ENCODE data around the gene TEX101. TPM values are rescaled to one million over a fixed set of nuclear protein-coding genes. Genes with fewer than 3 reads are reported as not detected.

Gene TEX101
- total RNA-seq, 1 experiment from 2014 or later: not detected

DNA sequence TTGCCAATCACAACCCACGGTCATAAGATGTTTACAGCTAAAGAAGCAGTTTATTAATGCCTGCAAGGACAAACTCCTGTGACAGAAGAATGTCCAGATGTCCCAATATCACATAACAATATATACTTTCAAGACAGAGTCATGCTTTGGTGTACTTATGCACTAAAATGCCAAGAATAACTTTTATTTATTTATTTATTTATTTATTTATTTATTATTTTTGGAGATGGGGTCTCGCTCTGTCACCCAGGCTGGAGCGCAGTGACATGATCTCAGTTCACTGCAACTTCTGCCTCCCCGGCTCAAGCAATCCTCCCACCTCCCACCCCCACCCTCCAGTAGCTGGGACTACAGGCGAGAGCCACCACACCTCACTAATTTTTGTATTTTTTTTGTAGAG, 9.1 kb downstream of the TEX101 start:
- Histone ChIP-seq H3K4ac (ENCODE audit: low read depth, low read length) (no peak overlapping the region), H2BK20ac (ENCODE audit: low read depth, low read length, poor library complexity, severe bottlenecking) (no peak overlapping the region), H3K18ac (ENCODE audit: insufficient read length, low read depth, low read length) (no peak overlapping the region), H4K5ac (ENCODE audit: insufficient read length, low read depth, low read length) (no peak overlapping the region), H3T11ph (ENCODE audit: low read length) (no peak overlapping the region), H3K9ac (ENCODE audit: extremely low read depth, insufficient read length, low read length) (no peak overlapping the region), H3K23ac (ENCODE audit: insufficient read length, low read depth, low read length) (no peak overlapping the region), H3K4me1 (ENCODE audit: insufficient read depth, low read length) (no peaks in the 10 kb centered on the region; the same call in 1 of the 2 replicates), H3K56ac (ENCODE audit: insufficient read length, low read depth, low read length) (no peak overlapping the region), H3K79me2 (ENCODE audit: insufficient read depth, low read length) (no peaks in the 10 kb centered on the region), H3K27ac (ENCODE audit: insufficient read length, low read depth, low read length) (no peak overlapping the region), H3K27me3 (ENCODE audit: insufficient read depth, low read length) (no peaks in the 10 kb centered on the region), H2AFZ (ENCODE audit: low read length) (no peak overlapping the region), H3K79me1 (ENCODE audit: insufficient read depth, low read depth, low read length, poor library complexity, severe bottlenecking) (no peaks in the 10 kb centered on the region), H2BK15ac (ENCODE audit: low read depth, low read length) (no peak overlapping the region), H2AK5ac (ENCODE audit: insufficient read length, low read length) (no peak overlapping the region), H4K8ac (replicated peaks; ENCODE audit: insufficient read length, low read depth, low read length) (no peak overlapping the region), H3K4me2 (ENCODE audit: insufficient read depth, insufficient read length, low read length) (no peak overlapping the region), H2BK120ac (ENCODE audit: low read depth, low read length, poor library complexity, severe bottlenecking) (no peak overlapping the region), H3K14ac (ENCODE audit: insufficient read depth, low read length) (no peak overlapping the region), H2BK12ac (ENCODE audit: insufficient read length, low read depth, low read length) (no peak overlapping the region), H4K20me1 (ENCODE audit: control insufficient read depth, insufficient read depth, insufficient read length) (no peaks in the 10 kb centered on the region), H3K9me3 (ENCODE audit: control insufficient read depth, low read depth, low read length) (no peaks in the 10 kb centered on the region), H2BK5ac (ENCODE audit: insufficient read length, low read length) (no peak overlapping the region), H3K23me2 (ENCODE audit: insufficient read length, low read depth, low read length, poor library complexity, severe bottlenecking) (no peaks in the 10 kb centered on the region), H4K91ac (ENCODE audit: insufficient read length, low read depth, low read length) (no peak overlapping the region)
- no peak for TF ChIP-seq CTCF (conservative IDR thresholded peaks at IDR 0.05)
- peaks cover 0 to 3% (median 0%) of the 10 kb centered on the region in 3 experiments; a peak in 1 of 7 replicates for H3K36me3 Mint-ChIP-seq (ENCODE audit: insufficient read depth in 1 of 3, low read depth in 3 of 3)
- H3K27me3 Mint-ChIP-seq (ENCODE audit: low read depth): peaks cover 2% of the 10 kb centered on the region; the same call in 1 of the 2 replicates
- H3K9me3 Mint-ChIP-seq: peaks cover 12 to 48% of the 10 kb centered on the region in 2 experiments; a peak in 4 of 5 replicates
- no peak overlapping the region for H3K27ac Mint-ChIP-seq
- WGBS (ENCODE audit: extremely low coverage, insufficient read length, low lambda C conversion rate): no CpG with 5 or more reads among the region's 5 CpGs
- no peak for DNase-seq
- H3K4me1 Mint-ChIP-seq: peaks cover 10 to 23% of the 10 kb centered on the region in 2 experiments; a peak in 3 of 4 replicates
- H3K4me3 Mint-ChIP-seq: no peak overlapping the region

Data from H9 (cell line).